T47D (cell line): ENCODE measurements around the gene COMMD1.
"Not testable (repeated sequence)": the region's sequence is repeated elsewhere in the genome, so short reads cannot be mapped to it uniquely, and the experiment has no call there.

Source experiments
- DNase-seq, 2 experiments: peaks; one replicate each; pipeline versions ENCODE4 v3.0.0 to v3.0.0-alpha.2; 2011 to 2012; ENCODE audit warnings: low read depth in 1 of 2, low spot score in 1 of 2
- JUND ChIP-seq: IDR thresholded peaks from 2 replicates; pipeline ENCODE4 v1.6.1; 2012; ENCODE audit warnings: low read depth
- in situ Hi-C: cut with HindIII; loops from 2 replicates; pipeline ENCODE4 v1.10.0; 2016; ENCODE audit warnings: low sequenced_read_pairs, low pct_unique_long_range_greater_than_20kb

COMMD1 gene

DNA sequence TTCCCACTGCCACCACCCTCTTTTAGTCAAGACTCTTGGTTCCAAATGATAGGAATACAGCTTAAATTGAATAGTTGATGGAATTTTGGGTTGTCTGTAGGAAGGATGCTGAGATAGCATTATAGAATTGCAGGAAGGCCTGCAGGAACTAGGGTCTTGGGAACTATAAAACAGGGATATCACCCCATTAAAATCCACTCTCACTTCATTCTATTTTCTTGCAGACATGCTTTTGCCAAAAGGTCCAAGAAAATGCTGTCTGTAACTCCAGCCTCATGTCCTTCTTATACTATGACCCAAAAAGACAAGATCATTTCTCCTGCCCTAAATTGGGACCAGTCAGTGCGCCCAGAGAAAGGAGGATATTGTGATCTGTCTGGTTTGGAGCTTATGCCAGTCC, 89.1 kb downstream of the COMMD1 start:
- in situ Hi-C loops, result no loop called here
- DNase-seq, result no peak
- no peak for TF ChIP-seq JUND

DNA sequence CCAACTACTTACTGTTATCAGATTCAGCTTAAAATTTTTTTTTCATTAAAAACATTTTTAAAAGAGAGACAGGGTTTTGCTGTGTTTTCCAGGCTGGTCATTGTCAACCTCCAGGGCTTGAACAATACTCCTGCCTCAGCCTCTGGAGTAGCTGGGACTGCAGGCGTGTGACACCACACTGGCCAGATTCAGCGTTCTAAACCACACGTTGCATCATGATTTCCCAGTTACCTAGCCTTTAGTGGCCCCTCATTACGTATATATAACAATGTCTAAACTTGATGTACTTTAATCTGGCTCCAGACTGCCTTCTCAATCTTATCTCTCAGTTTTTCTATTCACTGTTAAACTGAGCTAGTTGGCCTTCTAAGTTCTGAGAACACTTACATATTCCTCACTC, 89.6 kb downstream of the COMMD1 start:
- DNase-seq, result no peak
- no peak for TF ChIP-seq JUND
- in situ Hi-C loops, result no loop called here

DNA sequence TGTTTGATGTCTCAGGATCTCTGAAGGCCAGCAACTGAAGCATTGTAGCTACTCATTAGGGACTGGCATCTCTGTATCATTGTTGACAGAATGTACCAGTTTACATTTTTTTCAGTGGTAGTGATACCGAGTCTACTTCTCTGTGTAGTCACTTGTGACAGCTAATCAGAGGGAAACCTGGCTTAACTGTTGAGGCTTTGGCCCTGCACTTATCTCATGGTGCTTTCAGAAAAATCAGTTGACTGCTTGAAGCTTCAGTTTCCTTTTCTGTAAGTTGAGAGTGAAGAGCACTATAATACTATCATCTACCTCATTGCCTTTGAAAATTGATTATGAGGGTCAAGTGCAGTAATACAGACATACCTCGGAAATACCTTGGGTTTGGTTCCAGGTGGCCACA, 90.0 kb downstream of the COMMD1 start:
- no peak for DNase-seq
- TF ChIP-seq JUND, result no peak
- in situ Hi-C loops, result no loop called here

DNA sequence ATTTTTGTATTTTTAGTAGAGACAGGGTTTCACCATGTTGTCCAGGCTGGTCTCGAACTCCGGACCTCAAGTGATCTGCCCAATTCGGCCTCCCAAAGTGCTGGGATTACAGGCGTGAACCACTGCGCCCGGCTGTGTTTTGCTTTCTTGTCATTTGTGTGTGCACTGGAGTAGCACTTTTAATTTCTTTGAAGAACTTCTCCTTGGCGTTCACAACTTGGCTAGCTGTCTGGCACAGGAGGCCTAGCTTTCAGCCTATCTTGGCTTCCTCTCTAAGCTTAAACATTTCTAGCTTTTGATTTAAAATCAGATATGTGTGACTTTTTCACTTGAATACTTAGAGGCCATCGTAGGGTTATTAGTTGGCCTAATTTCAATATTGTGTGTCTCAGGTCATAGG, 93.0 kb downstream of the COMMD1 start:
- DNase-seq, result no peak
- TF ChIP-seq JUND, result no peak
- in situ Hi-C loops, result no loop called here

DNA sequence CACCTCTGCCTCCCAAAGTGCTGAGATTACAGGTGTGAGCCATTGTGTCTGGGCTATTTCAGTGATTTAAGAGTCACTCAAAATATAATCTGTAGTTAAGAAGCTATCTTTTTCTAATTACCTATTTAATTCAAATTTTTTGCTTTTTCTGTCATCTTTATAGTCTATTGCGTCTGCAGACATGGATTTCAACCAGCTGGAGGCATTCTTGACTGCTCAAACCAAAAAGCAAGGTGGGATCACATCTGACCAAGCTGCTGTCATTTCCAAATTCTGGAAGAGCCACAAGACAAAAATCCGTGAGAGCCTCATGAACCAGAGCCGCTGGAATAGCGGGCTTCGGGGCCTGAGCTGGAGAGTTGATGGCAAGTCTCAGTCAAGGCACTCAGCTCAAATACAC, 95.1 kb downstream of the COMMD1 start:
- in situ Hi-C loops, result no loop called here
- no peak for DNase-seq
- no peak for TF ChIP-seq JUND

DNA sequence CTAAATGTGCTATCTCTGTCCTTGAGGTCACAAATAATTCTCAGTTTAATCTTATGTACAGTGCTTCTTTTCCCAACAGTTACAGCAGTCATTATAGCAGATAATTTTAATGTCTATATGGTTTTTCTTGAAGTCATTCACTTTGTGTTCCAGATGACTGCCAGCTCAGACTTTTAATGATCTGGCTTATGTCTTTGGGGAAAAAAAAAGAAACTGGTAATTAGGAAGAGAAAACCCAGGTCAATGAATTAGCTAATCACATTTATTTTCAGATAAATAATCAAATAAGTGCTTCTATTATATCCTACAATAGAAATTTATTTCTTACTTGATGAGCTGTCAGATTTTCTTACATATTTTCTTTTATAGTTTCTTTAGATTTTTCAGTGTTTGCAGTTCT, 96.0 kb downstream of the COMMD1 start:
- in situ Hi-C loops, result no loop called here
- TF ChIP-seq JUND, result no peak
- DNase-seq, result no peak

DNA sequence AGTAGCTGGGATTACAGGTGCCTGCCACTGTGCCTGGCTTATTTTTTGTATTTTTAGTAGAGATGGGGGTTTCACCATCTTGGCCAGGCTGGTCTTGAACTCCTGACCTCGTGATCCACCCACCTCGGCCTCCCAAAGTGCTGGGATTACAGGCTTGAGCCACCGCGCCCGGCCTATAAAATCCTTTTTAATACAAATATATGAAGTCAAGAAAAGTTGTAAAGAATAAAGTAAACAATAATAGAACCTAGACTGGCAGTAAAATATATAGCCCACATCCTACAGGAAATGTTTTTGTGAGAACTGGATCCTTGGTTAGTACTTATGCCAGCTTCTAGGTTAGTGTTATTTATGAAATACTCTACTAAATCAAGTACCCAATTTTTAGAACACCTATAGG, 99.0 kb downstream of the COMMD1 start:
- DNase-seq, in situ Hi-C loops: not testable (repeated sequence)

DNA sequence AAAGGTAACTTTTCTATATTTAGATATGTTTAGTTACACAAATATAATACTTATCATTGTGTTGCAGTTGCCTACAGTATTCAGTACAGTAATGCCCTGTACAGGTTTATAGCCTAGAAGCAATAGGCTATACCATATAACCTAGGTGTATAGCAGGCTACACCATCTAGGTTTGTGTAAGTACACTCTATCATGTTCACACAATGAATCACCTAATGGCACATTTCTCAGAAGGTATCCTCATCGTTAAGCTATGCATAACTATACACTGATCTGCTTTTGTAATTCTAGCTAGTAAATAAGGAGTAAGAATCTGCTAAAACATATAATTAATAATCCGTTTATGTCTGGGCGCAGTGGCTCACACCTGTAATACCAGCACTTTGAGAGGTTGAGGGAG, 102.1 kb downstream of the COMMD1 start:
- no peak for DNase-seq
- TF ChIP-seq JUND, result no peak
- in situ Hi-C loops, result no loop called here

DNA sequence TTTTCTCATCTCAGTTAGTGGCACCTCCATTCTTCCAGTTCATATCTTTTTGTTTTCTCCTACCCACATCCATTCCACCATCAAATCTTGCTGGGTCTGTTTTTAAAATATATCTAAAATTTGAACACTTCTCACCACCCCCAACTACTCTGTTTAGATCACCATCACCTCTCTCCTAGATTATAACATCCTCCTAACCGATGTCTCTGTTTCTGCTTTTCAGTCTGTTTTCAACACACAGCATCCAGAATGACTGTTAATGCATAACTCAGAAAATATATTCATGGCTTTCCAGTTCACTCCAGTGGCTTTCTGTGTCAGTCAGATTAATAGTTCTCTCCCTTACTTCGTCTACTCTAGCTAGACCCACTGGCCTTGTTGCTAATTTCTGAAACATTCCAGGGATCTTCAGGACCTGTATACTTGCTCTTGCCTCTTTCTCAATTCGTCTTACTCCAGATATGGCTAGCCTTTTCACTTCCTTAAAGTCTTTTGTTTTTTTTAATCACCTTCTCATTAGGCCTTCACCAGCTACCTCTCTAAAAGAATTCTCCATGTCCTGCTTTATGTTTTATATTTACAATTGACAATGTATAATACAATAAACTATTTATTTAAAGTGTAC, 105.3 kb downstream of the COMMD1 start:
- in situ Hi-C loops, result no loop called here
- no peak for TF ChIP-seq JUND
- DNase-seq, result no peak

DNA sequence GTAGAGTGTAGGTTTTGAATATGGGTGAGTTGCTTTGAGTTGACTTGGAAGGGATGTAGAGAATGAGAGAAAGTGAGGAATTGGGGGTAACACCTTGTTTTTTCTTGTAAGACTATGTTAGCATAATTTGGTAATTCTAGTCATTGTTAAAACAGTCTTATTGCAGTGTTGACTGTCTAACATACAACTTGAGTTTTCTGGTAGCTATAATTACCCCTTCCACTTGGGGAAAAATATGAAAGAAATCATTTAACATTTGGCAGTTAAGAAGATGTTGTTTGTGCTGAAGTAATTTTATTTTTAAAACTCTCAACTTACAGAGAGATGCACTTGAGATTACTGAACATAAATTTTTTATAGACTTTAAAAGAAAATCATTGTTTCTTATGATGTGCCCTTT, 108.2 kb downstream of the COMMD1 start:
- in situ Hi-C loops, result no loop called here
- DNase-seq, result no peak
- no peak for TF ChIP-seq JUND

DNA sequence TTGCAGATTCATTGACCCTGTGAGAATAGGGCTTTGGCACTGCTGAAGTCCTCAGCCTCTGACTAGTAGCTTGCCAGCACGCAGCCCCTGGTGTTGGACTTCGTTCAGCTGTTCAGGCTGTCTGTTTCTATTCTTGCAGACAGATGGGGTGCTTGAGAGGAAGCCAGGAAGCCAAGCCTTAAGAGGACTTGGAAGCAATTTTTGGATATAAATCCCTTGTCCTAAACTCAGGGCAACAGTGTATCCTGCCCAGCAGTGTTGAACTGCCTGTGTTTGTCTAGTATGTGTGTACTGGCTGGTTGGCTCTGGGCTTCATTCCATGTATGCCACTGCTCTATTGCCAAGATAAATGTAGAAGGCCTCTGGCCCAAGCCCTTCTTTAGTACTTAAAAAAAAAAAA, 108.6 kb downstream of the COMMD1 start:
- DNase-seq, result peak; percentile 44 to 76
- in situ Hi-C loops, result no loop called here
- TF ChIP-seq JUND, result no peak

DNA sequence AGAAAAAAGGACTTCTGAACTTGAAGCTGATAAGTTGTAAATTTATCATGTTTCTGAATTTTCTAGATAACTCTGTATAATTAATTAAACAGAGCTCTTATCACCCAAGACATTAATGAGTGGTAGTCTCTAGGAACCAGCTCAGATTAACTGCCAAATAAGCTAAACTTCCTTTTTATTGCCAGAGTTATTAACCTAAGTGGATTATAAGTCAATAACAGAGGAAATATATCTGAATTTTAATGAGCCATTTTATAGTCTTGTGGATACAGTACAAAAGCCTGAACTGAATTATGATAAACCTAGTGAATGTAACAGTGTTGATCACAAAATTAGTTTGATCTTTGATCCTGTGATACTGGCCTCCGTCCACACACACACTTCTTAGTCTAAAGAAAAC, 111.5 kb downstream of the COMMD1 start:
- TF ChIP-seq JUND, result no peak
- in situ Hi-C loops, result no loop called here
- DNase-seq, result no peak

DNA sequence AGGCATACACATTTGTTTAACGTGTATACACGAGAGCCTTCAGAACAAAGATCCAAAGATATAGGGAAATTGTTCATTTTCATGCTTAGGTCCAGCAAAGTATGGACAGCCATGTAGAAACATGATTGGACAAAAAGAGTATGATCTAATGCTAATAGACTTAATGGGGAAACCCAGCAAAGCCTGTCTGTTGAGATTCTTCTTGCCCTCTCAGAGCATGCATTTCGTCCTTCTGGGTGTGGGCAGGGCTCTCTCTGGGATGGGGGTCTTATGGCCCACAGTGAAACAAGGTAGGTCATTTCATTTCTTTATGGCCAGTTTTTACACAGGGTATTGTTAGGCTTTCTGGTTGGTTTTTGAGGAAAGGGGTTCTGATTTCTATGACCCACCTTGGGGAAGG, 124.4 kb downstream of the COMMD1 start:
- DNase-seq, result peak in 1 of 2 experiments; percentile 13
- TF ChIP-seq JUND, result no peak
- in situ Hi-C loops, result no loop called here

DNA sequence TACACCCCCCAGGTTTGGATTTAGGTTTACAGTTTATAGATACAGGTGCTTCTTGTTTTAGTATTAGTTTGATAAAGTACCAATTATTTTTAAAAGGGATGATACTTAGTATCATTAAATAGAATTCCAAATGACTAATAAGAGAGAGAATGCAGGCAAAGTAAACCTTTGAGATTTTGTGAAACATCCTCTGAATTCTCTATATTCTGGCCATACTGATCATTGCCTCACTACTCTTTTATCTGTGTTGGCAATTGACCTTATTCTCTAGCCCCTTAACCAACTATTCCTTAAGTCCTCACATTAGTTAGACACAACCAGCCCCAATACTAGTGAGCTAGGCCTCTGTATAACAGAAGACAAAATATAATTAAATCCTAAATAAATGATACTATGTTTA, 125.4 kb downstream of the COMMD1 start:
- TF ChIP-seq JUND, result no peak
- DNase-seq, result no peak
- in situ Hi-C loops, result no loop called here
